HL-60 (cell line): ENCODE data around the gene ZNF649.

Source experiments
- DNase-seq, 2 experiments: peaks; one replicate each; pipeline ENCODE4 v3.0.0-alpha.2; 2010 to 2020; ENCODE audit warnings: low read depth in 1 of 2, low spot score in 1 of 2
- H3K27ac ChIP-seq: fragments of 250-450 bp; sonication (Bioruptor Pico); replicated peaks from 2 replicates; pipeline ENCODE4 v1.5.1; 2020; ENCODE audit warnings: mild to moderate bottlenecking, moderate library complexity
- H3K27me3 ChIP-seq: fragments of 250-450 bp; sonication (Bioruptor Pico); 2 replicates; pipeline ENCODE4 v1.5.1; 2021; ENCODE audit warnings: mild to moderate bottlenecking, moderate library complexity; ENCODE audit not compliant: insufficient read depth, poor library complexity, severe bottlenecking
- H3K4me3 ChIP-seq: replicated peaks from 2 replicates; pipeline ENCODE4 v1.5.1; 2011; ENCODE audit warnings: mild to moderate bottlenecking, control low read depth, low read length; ENCODE audit not compliant: insufficient read depth
- GABPA ChIP-seq: IDR thresholded peaks from 2 replicates; pipeline ENCODE4 v1.6.1; 2012; ENCODE audit warnings: low read depth
- POLR2AphosphoS5 ChIP-seq: IDR thresholded peaks from 2 replicates; pipeline ENCODE4 v1.6.1; 2012; ENCODE audit warnings: low read depth
- SPI1 ChIP-seq: IDR thresholded peaks from 2 replicates; pipeline ENCODE4 v1.6.1; 2012; ENCODE audit warnings: low read depth, mild to moderate bottlenecking, borderline replicate concordance
- TF ChIP-seq, protein P1 (sequence below): IDR thresholded peaks from 2 replicates; pipeline ENCODE4 v1.6.1; 2012; ENCODE audit warnings: low read depth; ENCODE audit not compliant: insufficient replicate concordance
- TF ChIP-seq, protein P2 (sequence below): IDR thresholded peaks from one replicate; pipeline ENCODE4 v1.5.1; 2011; ENCODE audit warnings: low read length, control low read depth, inconsistent platforms; ENCODE audit not compliant: insufficient read depth

ZNF649 gene

DNA sequence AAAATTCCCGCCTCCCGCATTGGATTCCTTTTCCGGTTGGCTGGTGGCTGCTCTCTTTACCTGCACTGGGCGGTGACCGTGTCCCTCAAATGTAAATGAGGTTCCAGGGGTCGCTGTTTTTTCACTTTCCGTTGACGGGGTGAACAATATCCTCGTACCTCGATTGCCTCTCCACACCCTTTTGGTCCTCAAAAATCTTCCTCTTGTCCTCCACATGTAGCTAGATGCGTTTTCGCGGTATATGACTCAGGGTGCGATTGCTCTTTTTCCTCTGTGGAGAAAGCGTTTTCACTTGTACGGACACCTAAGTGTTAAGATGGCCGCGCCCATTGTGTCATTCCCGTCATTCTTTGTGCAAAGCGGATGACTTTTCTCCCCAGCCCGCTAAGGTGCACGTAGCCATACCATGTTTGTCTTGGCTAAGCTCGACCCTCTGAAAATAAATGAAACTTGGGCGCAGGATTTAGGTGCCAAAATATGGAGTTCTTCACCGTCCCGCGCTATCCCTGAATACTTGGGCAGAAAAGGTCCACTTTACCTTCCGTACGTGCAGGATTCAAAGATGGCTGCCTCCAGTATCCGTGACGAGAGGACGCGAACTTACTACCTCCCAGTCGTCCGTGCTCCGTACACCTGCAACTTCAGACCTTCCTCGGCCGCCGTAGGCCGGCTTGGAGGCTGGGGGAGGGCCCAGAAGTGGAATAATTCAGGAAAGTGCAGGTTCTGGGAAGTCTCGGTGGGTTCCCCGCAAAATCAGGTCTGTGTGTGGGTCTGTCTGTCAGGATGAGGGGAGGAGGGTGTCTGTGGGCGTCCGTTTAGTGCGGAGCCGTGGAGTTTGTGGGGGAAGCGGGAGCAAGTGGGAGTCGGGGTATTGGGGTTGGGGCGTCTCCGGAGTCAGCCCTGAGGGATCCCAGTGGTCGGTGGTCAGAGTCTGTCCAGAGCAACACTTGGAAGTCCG, 22.2 kb upstream of the ZNF649 start, which contains the start of gene ZNF613:
TSS of gene ZNF613 (plus strand) at position 689 of the 958 bp plus-strand sequence. CDS start 8,749 bp downstream, outside the sequence.
- peak within 1 kb of the TSS; percentile 92 for H3K27ac ChIP-seq
- H3K4me3 ChIP-seq, result peak within 1 kb of the TSS; percentile 88
- DNase-seq, result peak; percentile 91 to 94
- H3K27me3 ChIP-seq, result no peaks in the 10 kb centered on the region
- TF ChIP-seq POLR2AphosphoS5, result no peak
- TF ChIP-seq, protein P1, sequence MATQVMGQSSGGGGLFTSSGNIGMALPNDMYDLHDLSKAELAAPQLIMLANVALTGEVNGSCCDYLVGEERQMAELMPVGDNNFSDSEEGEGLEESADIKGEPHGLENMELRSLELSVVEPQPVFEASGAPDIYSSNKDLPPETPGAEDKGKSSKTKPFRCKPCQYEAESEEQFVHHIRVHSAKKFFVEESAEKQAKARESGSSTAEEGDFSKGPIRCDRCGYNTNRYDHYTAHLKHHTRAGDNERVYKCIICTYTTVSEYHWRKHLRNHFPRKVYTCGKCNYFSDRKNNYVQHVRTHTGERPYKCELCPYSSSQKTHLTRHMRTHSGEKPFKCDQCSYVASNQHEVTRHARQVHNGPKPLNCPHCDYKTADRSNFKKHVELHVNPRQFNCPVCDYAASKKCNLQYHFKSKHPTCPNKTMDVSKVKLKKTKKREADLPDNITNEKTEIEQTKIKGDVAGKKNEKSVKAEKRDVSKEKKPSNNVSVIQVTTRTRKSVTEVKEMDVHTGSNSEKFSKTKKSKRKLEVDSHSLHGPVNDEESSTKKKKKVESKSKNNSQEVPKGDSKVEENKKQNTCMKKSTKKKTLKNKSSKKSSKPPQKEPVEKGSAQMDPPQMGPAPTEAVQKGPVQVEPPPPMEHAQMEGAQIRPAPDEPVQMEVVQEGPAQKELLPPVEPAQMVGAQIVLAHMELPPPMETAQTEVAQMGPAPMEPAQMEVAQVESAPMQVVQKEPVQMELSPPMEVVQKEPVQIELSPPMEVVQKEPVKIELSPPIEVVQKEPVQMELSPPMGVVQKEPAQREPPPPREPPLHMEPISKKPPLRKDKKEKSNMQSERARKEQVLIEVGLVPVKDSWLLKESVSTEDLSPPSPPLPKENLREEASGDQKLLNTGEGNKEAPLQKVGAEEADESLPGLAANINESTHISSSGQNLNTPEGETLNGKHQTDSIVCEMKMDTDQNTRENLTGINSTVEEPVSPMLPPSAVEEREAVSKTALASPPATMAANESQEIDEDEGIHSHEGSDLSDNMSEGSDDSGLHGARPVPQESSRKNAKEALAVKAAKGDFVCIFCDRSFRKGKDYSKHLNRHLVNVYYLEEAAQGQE, result no peak
- TF ChIP-seq GABPA, result no peak
- TF ChIP-seq SPI1, result no peak
- TF ChIP-seq, protein P2, sequence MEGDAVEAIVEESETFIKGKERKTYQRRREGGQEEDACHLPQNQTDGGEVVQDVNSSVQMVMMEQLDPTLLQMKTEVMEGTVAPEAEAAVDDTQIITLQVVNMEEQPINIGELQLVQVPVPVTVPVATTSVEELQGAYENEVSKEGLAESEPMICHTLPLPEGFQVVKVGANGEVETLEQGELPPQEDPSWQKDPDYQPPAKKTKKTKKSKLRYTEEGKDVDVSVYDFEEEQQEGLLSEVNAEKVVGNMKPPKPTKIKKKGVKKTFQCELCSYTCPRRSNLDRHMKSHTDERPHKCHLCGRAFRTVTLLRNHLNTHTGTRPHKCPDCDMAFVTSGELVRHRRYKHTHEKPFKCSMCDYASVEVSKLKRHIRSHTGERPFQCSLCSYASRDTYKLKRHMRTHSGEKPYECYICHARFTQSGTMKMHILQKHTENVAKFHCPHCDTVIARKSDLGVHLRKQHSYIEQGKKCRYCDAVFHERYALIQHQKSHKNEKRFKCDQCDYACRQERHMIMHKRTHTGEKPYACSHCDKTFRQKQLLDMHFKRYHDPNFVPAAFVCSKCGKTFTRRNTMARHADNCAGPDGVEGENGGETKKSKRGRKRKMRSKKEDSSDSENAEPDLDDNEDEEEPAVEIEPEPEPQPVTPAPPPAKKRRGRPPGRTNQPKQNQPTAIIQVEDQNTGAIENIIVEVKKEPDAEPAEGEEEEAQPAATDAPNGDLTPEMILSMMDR, result no peak

- DNase-seq, result no peak
- TF ChIP-seq, protein P2, result no peak
- TF ChIP-seq GABPA (no peak), SPI1 (no peak), POLR2AphosphoS5 (no peak)
- TF ChIP-seq, protein P1, result no peak
- Histone ChIP-seq H3K4me3 (peak overlapping the region; percentile 88; the same call in 1 of the 2 replicates), H3K27ac (peak overlapping the region; percentile 92), H3K27me3 (no peaks in the 10 kb centered on the region)
Measured at GRCh38 chr19:51926426-51926783, 21.6 kb upstream of the ZNF649 start.

DNA sequence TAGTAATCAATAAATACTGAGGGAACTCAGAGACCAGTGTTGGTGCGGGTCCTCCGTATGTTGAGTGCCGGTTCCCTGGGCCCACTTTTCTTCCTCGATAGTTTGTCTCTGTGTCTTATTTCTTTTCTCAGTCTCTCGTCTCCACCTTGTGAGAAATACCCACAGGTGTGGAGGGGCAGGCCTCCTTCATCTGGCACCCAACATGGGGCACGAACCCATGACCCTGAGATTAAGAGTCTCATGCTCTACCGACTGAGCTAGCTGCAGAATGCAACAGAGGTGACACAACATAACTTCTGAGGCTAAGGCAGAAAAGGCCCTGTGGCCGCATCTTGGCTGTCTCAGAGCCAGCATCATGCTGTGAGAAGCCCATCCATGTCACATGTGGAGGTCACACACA, 17.1 kb upstream of the ZNF649 start:
- no peak for DNase-seq
- Histone ChIP-seq H3K27me3 (no peaks in the 10 kb centered on the region), H3K27ac (no peak overlapping the region), H3K4me3 (no peak overlapping the region)
- TF ChIP-seq, protein P2, result no peak
- TF ChIP-seq SPI1 (no peak), POLR2AphosphoS5 (no peak), GABPA (no peak)
- TF ChIP-seq, protein P1, result no peak
